GM06990 (cell line): Measurements from ENCODE around the gene DUSP16.

ENCODE experiments used
- DNase-seq: peaks from one replicate; pipeline ENCODE4 v3.0.0-alpha.2; 2011; ENCODE audit not compliant: insufficient read length; ENCODE audit errors: extremely low read depth
- H3K27me3 ChIP-seq: replicated peaks from 2 replicates; pipeline ENCODE4 v1.6.0; 2011; ENCODE audit warnings: low read length; ENCODE audit not compliant: control insufficient read depth, insufficient read depth
- H3K36me3 ChIP-seq: 2 replicates; pipeline ENCODE4 v1.5.1; 2011; ENCODE audit warnings: low read length; ENCODE audit not compliant: control insufficient read depth, insufficient read depth
- H3K4me3 ChIP-seq: replicated peaks from 2 replicates; pipeline ENCODE4 v1.5.1; 2011; ENCODE audit warnings: low read depth, mild to moderate bottlenecking, control low read depth, low read length
- CTCF ChIP-seq: IDR thresholded peaks from 2 replicates; pipeline ENCODE4 v1.5.1; 2011; ENCODE audit warnings: low read length, control low read depth, mild to moderate bottlenecking, inconsistent platforms; ENCODE audit not compliant: insufficient read depth, poor library complexity, severe bottlenecking

DUSP16 gene

DNA sequence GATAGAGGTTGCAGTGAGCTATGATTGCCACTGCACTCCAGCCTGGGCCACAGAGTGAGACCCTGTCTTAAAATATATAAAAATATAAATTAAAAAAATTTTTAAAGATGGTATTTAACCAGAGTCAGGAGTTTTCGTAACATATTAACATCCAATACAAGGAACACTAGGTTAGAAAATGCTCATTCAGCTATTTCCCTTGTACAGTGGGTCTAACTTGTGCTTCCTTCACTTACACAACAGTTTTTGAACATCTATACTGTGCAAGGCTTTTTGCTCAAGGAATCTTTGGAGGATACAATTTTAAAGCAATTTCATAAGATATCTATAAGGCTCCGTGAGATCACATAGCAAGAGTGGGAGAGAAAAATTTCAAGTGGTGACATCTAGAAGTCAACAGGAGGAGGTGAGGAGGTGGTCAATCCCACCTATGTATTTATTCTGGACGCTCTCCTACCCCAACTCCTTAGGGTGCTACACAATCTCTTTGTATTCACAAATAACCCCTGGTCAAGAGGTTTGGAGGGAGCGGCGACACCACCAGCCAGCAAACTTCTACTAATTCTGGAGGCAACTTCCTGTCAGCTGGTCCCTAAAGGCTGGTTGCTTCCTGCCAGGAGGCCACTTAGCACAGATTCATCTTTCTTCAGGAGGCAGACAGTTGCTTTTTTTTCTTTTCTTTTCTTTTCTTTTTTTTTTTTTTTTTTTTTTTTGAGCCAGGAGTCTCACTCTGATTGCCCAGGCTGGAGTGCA is 22.2 kb downstream of the DUSP16 start:
- H3K27me3 ChIP-seq, result no peaks in the 10 kb centered on the region
- H3K36me3 ChIP-seq, result no peaks in the 10 kb centered on the region
- no peak for TF ChIP-seq CTCF
- no peak overlapping the region for H3K4me3 ChIP-seq
- DNase-seq, result no peak

DNA sequence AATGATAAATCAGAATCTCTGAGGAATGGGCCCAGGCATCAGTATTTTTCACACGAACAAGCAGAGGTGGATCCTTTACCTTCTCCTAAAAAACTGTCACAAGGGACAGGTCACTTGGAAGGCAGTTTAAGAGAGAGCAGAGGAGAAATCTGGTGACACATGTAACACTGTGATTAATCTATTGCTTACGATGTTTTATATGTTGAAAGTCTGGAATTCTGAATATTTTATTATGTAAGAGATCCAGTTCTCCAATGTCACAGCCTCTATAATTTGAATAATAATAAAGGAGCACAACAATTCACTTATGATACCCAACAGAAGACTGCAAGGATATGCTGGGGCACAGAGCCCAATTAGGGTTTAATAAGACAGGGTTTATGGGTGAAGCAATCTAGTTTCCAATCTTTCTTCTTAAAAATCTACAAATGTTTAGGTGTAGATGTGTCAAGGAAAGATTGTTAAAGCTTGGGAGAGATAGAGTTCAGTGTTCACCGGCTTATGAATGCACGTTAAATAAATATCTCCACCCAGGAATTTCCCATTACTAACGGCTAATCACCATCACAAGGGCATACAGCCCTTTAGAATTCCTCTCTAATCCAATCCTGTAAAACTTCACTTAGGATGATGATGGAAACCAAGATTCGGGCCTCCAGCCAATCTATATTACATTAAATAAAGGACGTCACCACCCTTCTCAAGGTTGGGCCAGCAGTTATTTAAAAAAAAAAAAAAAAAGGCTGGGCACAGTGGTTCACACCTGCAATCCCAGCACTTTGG is 23.4 kb downstream of the DUSP16 start:
- Histone ChIP-seq H3K4me3 (no peak overlapping the region), H3K36me3 (no peaks in the 10 kb centered on the region), H3K27me3 (no peaks in the 10 kb centered on the region)
- TF ChIP-seq CTCF, result no peak
- DNase-seq, result no peak

GRCh38 chr12:12538535-12538934 is 24.1 kb downstream of the DUSP16 start:
- H3K4me3 ChIP-seq, result no peak overlapping the region
- H3K27me3 ChIP-seq, result no peaks in the 10 kb centered on the region
- DNase-seq, result no peak
- TF ChIP-seq CTCF, result no peak
- H3K36me3 ChIP-seq, result no peaks in the 10 kb centered on the region; the same call in 1 of the 2 replicates

GRCh38 chr12:12537421-12537820 is 25.2 kb downstream of the DUSP16 start:
- no peaks in the 10 kb centered on the region; the same call in 1 of the 2 replicates for H3K36me3 ChIP-seq
- H3K27me3 ChIP-seq, result no peaks in the 10 kb centered on the region
- no peak overlapping the region for H3K4me3 ChIP-seq
- no peak for DNase-seq
- TF ChIP-seq CTCF, result no peak

DNA sequence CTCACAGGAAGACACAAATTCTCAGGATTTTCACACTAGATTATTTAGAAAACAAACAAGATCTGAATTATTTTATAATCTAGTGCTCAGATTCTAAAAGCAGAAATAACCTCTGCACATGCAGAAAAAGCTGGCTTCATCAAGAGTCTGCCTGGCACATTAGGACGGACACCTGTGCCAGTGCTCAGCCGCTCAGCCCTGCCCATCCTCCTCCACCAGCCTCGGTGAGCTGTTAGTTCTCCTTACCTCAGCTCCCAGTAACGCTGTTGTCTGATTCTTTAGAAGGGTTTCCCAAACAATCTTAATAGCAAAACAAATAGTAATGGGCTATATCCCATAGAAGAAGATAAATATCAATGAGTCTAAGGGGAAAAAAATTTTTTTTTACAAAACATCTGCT is 27.7 kb downstream of the DUSP16 start:
- no peak for TF ChIP-seq CTCF
- no peak for DNase-seq
- Histone ChIP-seq H3K27me3 (no peaks in the 10 kb centered on the region), H3K4me3 (no peak overlapping the region), H3K36me3 (no peaks in the 10 kb centered on the region; the same call in 1 of the 2 replicates)
